ENCODE data around the gene SLITRK5. TPM values are rescaled to one million over a fixed set of nuclear protein-coding genes. Genes with fewer than 3 reads are reported as not detected.

Gene SLITRK5
- total RNA-seq, 1 experiment from 2014 or later, result 0.09 TPM

GRCh38 chr13:87677496-87678371 is 6.6 kb downstream of the SLITRK5 start:
- Histone ChIP-seq H2AK5ac (ENCODE audit: insufficient read length, low read length) (no peak overlapping the region), H4K20me1 (ENCODE audit: control insufficient read depth, insufficient read depth, insufficient read length) (no peaks in the 10 kb centered on the region), H4K5ac (ENCODE audit: insufficient read length, low read depth, low read length) (no peak overlapping the region), H2BK12ac (ENCODE audit: insufficient read length, low read depth, low read length) (no peak overlapping the region), H2BK5ac (ENCODE audit: insufficient read length, low read length) (no peak overlapping the region), H3K9me3 (ENCODE audit: control insufficient read depth, low read depth, low read length) (no peaks in the 10 kb centered on the region), H2AFZ (ENCODE audit: low read length) (no peak overlapping the region), H2BK120ac (ENCODE audit: low read depth, low read length, poor library complexity, severe bottlenecking) (no peak overlapping the region), H3K56ac (ENCODE audit: insufficient read length, low read depth, low read length) (no peak overlapping the region), H3K4ac (ENCODE audit: low read depth, low read length) (no peak overlapping the region), H2BK20ac (ENCODE audit: low read depth, low read length, poor library complexity, severe bottlenecking) (no peak overlapping the region), H2BK15ac (ENCODE audit: low read depth, low read length) (no peak overlapping the region), H3T11ph (ENCODE audit: low read length) (no peak overlapping the region), H4K8ac (replicated peaks; ENCODE audit: insufficient read length, low read depth, low read length) (no peak overlapping the region), H3K79me2 (ENCODE audit: insufficient read depth, low read length) (no peaks in the 10 kb centered on the region), H3K9ac (ENCODE audit: extremely low read depth, insufficient read length, low read length) (no peak overlapping the region), H3K18ac (ENCODE audit: insufficient read length, low read depth, low read length) (no peak overlapping the region), H3K27ac (ENCODE audit: insufficient read length, low read depth, low read length) (no peak overlapping the region), H4K91ac (ENCODE audit: insufficient read length, low read depth, low read length) (no peak overlapping the region), H3K14ac (ENCODE audit: insufficient read depth, low read length) (no peak overlapping the region), H3K23me2 (ENCODE audit: insufficient read length, low read depth, low read length, poor library complexity, severe bottlenecking) (peaks cover 32% of the 10 kb centered on the region), H3K27me3 (ENCODE audit: insufficient read depth, low read length) (peaks cover 49% of the 10 kb centered on the region), H3K79me1 (ENCODE audit: insufficient read depth, low read depth, low read length, poor library complexity, severe bottlenecking) (no peaks in the 10 kb centered on the region), H3K4me2 (ENCODE audit: insufficient read depth, insufficient read length, low read length) (peak overlapping the region; percentile 97), H3K23ac (ENCODE audit: insufficient read length, low read depth, low read length) (no peak overlapping the region), H3K4me1 (ENCODE audit: insufficient read depth, low read length) (peaks cover 6% of the 10 kb centered on the region)
- Mint-ChIP-seq H3K9me3 (peaks cover 4 to 5% of the 10 kb centered on the region in 2 experiments; a peak in 4 of 5 replicates), H3K4me1 (peaks cover 28 to 49% of the 10 kb centered on the region in 2 experiments), H3K27me3 (ENCODE audit: low read depth) (peaks cover 84% of the 10 kb centered on the region), H3K4me3 (peak overlapping the region; percentile 64 to 80), H3K36me3 (ENCODE audit: insufficient read depth in 1 of 3, low read depth in 3 of 3) (peaks cover 0 to 17% (median 0%) of the 10 kb centered on the region in 3 experiments; a peak in 3 of 7 replicates), H3K27ac (no peak overlapping the region; a peak in 1 of 7 replicates)
- no CpG with 5 or more reads among the region's 60 CpGs for WGBS (ENCODE audit: extremely low coverage, insufficient read length, low lambda C conversion rate)
- TF ChIP-seq, protein P1, sequence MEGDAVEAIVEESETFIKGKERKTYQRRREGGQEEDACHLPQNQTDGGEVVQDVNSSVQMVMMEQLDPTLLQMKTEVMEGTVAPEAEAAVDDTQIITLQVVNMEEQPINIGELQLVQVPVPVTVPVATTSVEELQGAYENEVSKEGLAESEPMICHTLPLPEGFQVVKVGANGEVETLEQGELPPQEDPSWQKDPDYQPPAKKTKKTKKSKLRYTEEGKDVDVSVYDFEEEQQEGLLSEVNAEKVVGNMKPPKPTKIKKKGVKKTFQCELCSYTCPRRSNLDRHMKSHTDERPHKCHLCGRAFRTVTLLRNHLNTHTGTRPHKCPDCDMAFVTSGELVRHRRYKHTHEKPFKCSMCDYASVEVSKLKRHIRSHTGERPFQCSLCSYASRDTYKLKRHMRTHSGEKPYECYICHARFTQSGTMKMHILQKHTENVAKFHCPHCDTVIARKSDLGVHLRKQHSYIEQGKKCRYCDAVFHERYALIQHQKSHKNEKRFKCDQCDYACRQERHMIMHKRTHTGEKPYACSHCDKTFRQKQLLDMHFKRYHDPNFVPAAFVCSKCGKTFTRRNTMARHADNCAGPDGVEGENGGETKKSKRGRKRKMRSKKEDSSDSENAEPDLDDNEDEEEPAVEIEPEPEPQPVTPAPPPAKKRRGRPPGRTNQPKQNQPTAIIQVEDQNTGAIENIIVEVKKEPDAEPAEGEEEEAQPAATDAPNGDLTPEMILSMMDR (conservative IDR thresholded peaks at IDR 0.05), result no peak
- peak; percentile 81 for DNase-seq

Data from H9 (cell line).